Measurements from ENCODE around the gene RNU4-1. TPM values are rescaled to one million over a fixed set of nuclear protein-coding genes. Genes with fewer than 3 reads are reported as not detected.
A peak's percentile ranks its signal among the peaks of the same experiment; 100 is the strongest.
"Not testable (repeated sequence)": the region's sequence is repeated elsewhere in the genome, so short reads cannot be mapped to it uniquely, and the experiment has no call there.

The RNU4-1 gene
- not detected for total RNA-seq

GRCh38 chr12:120292661-120293531 is at the start of gene RNU4-1:
Gene RNU4-1 (minus strand): TSS chr12:120293237.
- Histone ChIP-seq H3K36me3 (no peaks in the 10 kb centered on the region), H3K4me1 (peaks cover 0 to 7% of the 10 kb centered on the region in 2 donors), H3K27me3 (no peaks in the 10 kb centered on the region), H3K9me3 (no peaks in the 10 kb centered on the region), H3K4me3 (peak within 1 kb of the TSS; percentile 57 to 62), H3K27ac (peak within 1 kb of the TSS; percentile 92 to 97)
- intact Hi-C loops (cut with DNase I), result loop anchor here (2.0 kb wide), 1 partner anchor 24 kb away; no protein-coding TSS in a partner anchor
- DNase-seq (ENCODE audit: low spot score in 2 of 2), result peak in 1 of 2 donors; percentile 87
- no peak for TF ChIP-seq CTCF (IDR thresholded peaks at IDR 0.05)

GRCh38 chr12:120342175-120343038 is 49.4 kb upstream of the RNU4-1 start:
- Histone ChIP-seq H3K9me3 (no peaks in the 10 kb centered on the region), H3K27ac (no peak overlapping the region), H3K27me3 (no peaks in the 10 kb centered on the region), H3K4me1 (no peaks in the 10 kb centered on the region), H3K36me3 (no peaks in the 10 kb centered on the region), H3K4me3 (no peak overlapping the region)
- intact Hi-C loops (cut with DNase I), result no loop called here
- no peak for DNase-seq (ENCODE audit: low spot score in 2 of 2)
- no peak for TF ChIP-seq CTCF (IDR thresholded peaks at IDR 0.05)

- Histone ChIP-seq H3K27ac (no peak overlapping the region), H3K4me1 (no peaks in the 10 kb centered on the region), H3K36me3 (no peaks in the 10 kb centered on the region), H3K9me3 (no peaks in the 10 kb centered on the region), H3K27me3 (no peaks in the 10 kb centered on the region), H3K4me3 (no peak overlapping the region)
- no peak for TF ChIP-seq CTCF (IDR thresholded peaks at IDR 0.05)
- no peak for DNase-seq (ENCODE audit: low spot score in 2 of 2)
- intact Hi-C loops (cut with DNase I), result no loop called here
These were observed 46.2 kb upstream of the RNU4-1 start for GRCh38 chr12:120339256-120339655.

- H3K36me3 ChIP-seq, result no peaks in the 10 kb centered on the region
- DNase-seq (ENCODE audit: low spot score in 2 of 2), result no peak
- no peak overlapping the region for H3K4me3 ChIP-seq
- intact Hi-C loops (cut with DNase I), result no loop called here
- no peaks in the 10 kb centered on the region for H3K9me3 ChIP-seq
- H3K27ac ChIP-seq, result no peak overlapping the region
- no peaks in the 10 kb centered on the region for H3K4me1 ChIP-seq
- no peaks in the 10 kb centered on the region for H3K27me3 ChIP-seq
- no peak for TF ChIP-seq CTCF (IDR thresholded peaks at IDR 0.05)
These were observed 44.7 kb upstream of the RNU4-1 start for GRCh38 chr12:120337730-120338129.

- H3K9me3 ChIP-seq; H3K36me3 ChIP-seq; intact Hi-C loops (cut with DNase I); H3K27me3 ChIP-seq; H3K27ac ChIP-seq; DNase-seq (ENCODE audit: low spot score in 2 of 2); H3K4me1 ChIP-seq; H3K4me3 ChIP-seq: not testable (repeated sequence)
These were observed 43.4 kb upstream of the RNU4-1 start for GRCh38 chr12:120336392-120336791.

- not testable (repeated sequence) for H3K27ac ChIP-seq, H3K4me1 ChIP-seq, H3K36me3 ChIP-seq, H3K9me3 ChIP-seq, H3K27me3 ChIP-seq, H3K4me3 ChIP-seq
- intact Hi-C loops (cut with DNase I), result loop anchor here (2.0 kb wide), 1 partner anchor 95 kb away; no protein-coding TSS in a partner anchor
- peak in 1 of 2 donors; percentile 71 for DNase-seq (ENCODE audit: low spot score in 2 of 2)
- TF ChIP-seq CTCF (IDR thresholded peaks at IDR 0.05), result peak; percentile 14 to 65 (median 61)
These were observed 42.4 kb upstream of the RNU4-1 start for GRCh38 chr12:120335447-120335846.

Data from ascending aorta (tissue), 2 donors.